ENCODE data around the gene GLI1. TPM values are rescaled to one million over a fixed set of nuclear protein-coding genes. Genes with fewer than 3 reads are reported as not detected.

GLI1 gene
- total and polyA plus RNA-seq, 4 donors, result 2.6 to 9.2 (median 7.0) TPM

- no peak within 1 kb of the TSS for H3K4me3 ChIP-seq (ENCODE audit: low read depth, low read length)
- H3K27ac ChIP-seq (ENCODE audit: low read depth, low read length), result no peak within 1 kb of the TSS
- peaks cover 21% of the 10 kb centered on the region for H3K4me1 ChIP-seq (ENCODE audit: control insufficient read depth, insufficient read depth, low read length)
- H3K36me3 ChIP-seq (ENCODE audit: control insufficient read depth, insufficient read depth, low read length), result no peaks in the 10 kb centered on the region
- no peak for DNase-seq (ENCODE audit: low read depth in 4 of 6, low spot score in 6 of 6)
- H3K27me3 ChIP-seq (ENCODE audit: control insufficient read depth, insufficient read depth, low read length), result peaks cover 54% of the 10 kb centered on the region
- 88% methylated on average over 3 of the region's 6 CpGs for WGBS (ENCODE audit: insufficient coverage)
- no peaks in the 10 kb centered on the region for H3K9me3 ChIP-seq (ENCODE audit: control insufficient read depth, insufficient read depth, low read length)
Observed at GRCh38 chr12:57479376-57480115, 20.0 kb downstream of the GLI1 start, which contains the start of gene ARHGAP9. Gene ARHGAP9 (minus strand): TSS chr12:57479866. CDS start chr12:57479406, 460 bp downstream.

DNA sequence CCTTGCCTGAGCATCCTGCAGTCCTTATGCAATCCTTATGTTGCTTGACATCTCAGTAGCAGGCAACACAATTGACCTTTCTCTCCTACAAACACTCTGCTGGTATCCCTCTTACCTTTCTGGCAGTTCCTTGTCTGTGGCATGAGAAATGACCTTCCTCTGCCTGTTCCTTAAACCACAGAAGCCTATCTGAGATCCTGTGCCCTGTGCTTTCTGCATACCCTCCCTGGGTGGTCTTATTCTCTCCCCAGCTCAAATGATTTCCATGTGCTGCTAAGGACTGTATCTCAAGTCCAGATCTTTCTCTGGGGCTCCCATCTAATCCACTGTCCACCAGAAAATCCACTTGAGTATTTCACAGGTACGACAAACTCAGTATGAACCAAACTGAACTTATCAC, 22.1 kb downstream of the GLI1 start:
- H3K9me3 ChIP-seq (ENCODE audit: control insufficient read depth, insufficient read depth, low read length), result no peaks in the 10 kb centered on the region
- H3K27me3 ChIP-seq (ENCODE audit: control insufficient read depth, insufficient read depth, low read length), result peaks cover 33% of the 10 kb centered on the region
- no CpG with 5 or more reads among the region's 1 CpG for WGBS (ENCODE audit: insufficient coverage)
- no peak overlapping the region for H3K4me3 ChIP-seq (ENCODE audit: low read depth, low read length)
- peaks cover under 1% of the 10 kb centered on the region for H3K4me1 ChIP-seq (ENCODE audit: control insufficient read depth, insufficient read depth, low read length)
- no peak overlapping the region for H3K27ac ChIP-seq (ENCODE audit: low read depth, low read length)
- DNase-seq (ENCODE audit: low read depth in 4 of 6, low spot score in 6 of 6), result no peak
- no peaks in the 10 kb centered on the region for H3K36me3 ChIP-seq (ENCODE audit: control insufficient read depth, insufficient read depth, low read length)

GRCh38 chr12:57483466-57483865, 23.9 kb downstream of the GLI1 start:
- no peak overlapping the region for H3K4me3 ChIP-seq (ENCODE audit: low read depth, low read length)
- 60% methylated on average over 4 of the region's 5 CpGs for WGBS (ENCODE audit: insufficient coverage)

GRCh38 chr12:57485695-57486094, 26.1 kb downstream of the GLI1 start:
- H3K9me3 ChIP-seq (ENCODE audit: control insufficient read depth, insufficient read depth, low read length), result no peaks in the 10 kb centered on the region
- no peak overlapping the region for H3K27ac ChIP-seq (ENCODE audit: low read depth, low read length)
- peaks cover 11% of the 10 kb centered on the region for H3K36me3 ChIP-seq (ENCODE audit: control insufficient read depth, insufficient read depth, low read length)
- H3K27me3 ChIP-seq (ENCODE audit: control insufficient read depth, insufficient read depth, low read length), result no peaks in the 10 kb centered on the region
- no peak for DNase-seq (ENCODE audit: low read depth in 4 of 6, low spot score in 6 of 6)
- no peak overlapping the region for H3K4me3 ChIP-seq (ENCODE audit: low read depth, low read length)
- peaks cover 16% of the 10 kb centered on the region for H3K4me1 ChIP-seq (ENCODE audit: control insufficient read depth, insufficient read depth, low read length)

More at GRCh38 chr12:57483466-57483865, 23.9 kb downstream of the GLI1 start:
- H3K36me3 ChIP-seq (ENCODE audit: control insufficient read depth, insufficient read depth, low read length), result peaks cover 4% of the 10 kb centered on the region
- H3K27me3 ChIP-seq (ENCODE audit: control insufficient read depth, insufficient read depth, low read length), result peaks cover 18% of the 10 kb centered on the region
- peaks cover 7% of the 10 kb centered on the region for H3K4me1 ChIP-seq (ENCODE audit: control insufficient read depth, insufficient read depth, low read length)
- no peaks in the 10 kb centered on the region for H3K9me3 ChIP-seq (ENCODE audit: control insufficient read depth, insufficient read depth, low read length)
- DNase-seq (ENCODE audit: low read depth in 4 of 6, low spot score in 6 of 6), result no peak
- no peak overlapping the region for H3K27ac ChIP-seq (ENCODE audit: low read depth, low read length)

GRCh38 chr12:57487055-57487596, 27.5 kb downstream of the GLI1 start:
- peak in 1 of 6 donors; percentile 25 for DNase-seq (ENCODE audit: low read depth in 4 of 6, low spot score in 6 of 6)
- H3K9me3 ChIP-seq (ENCODE audit: control insufficient read depth, insufficient read depth, low read length), result no peaks in the 10 kb centered on the region
- peak overlapping the region; percentile 15 for H3K27ac ChIP-seq (ENCODE audit: low read depth, low read length)
- peaks cover 16% of the 10 kb centered on the region for H3K4me1 ChIP-seq (ENCODE audit: control insufficient read depth, insufficient read depth, low read length)
- H3K27me3 ChIP-seq (ENCODE audit: control insufficient read depth, insufficient read depth, low read length), result no peaks in the 10 kb centered on the region
- peak overlapping the region; percentile 92 for H3K4me3 ChIP-seq (ENCODE audit: low read depth, low read length)
- peaks cover 16% of the 10 kb centered on the region for H3K36me3 ChIP-seq (ENCODE audit: control insufficient read depth, insufficient read depth, low read length)
- WGBS (ENCODE audit: insufficient coverage), result 90% methylated on average over 13 of the region's 27 CpGs

DNA sequence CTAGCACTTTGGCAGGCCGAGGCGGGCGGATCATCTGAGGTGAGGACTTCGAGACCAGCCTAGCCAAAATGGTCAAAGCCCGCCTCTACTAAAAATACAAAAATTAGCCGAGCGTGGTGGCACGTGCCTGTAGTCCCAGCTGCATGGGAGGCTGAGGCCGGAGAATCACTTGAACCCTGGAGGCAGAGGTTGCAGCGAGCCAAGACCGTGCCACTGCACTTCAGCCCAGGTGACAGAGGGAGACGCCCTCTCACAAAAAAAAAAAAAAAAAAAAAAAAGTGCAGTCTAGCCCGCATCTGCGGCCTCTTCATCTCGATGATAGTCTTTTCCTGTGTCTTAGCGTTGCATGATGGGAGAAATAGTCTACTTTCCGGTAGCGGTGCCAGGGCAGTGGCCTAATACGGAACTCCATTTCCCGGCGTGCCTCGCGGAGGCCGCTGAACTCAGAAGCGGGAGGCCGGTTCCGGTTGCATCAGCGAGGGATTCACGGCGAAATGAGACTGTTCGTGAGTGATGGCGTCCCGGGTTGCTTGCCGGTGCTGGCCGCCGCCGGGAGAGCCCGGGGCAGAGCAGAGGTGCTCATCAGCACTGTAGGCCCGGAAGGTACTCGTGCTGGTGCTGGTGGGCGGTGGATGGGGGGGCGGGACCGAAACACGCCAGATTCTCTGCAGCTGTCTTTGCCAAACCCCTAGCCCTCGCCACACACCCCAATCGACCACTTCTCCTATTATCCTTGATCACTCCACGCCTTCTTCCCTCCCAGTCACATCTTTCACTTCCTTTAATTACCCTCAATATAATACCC, 28.2 kb downstream of the GLI1 start, which contains the start of gene MARS1:
TSS of gene MARS1 (plus strand) at position 472 of the 805 bp plus-strand sequence. CDS start at position 495, 23 bp downstream.
- Histone ChIP-seq H3K4me1 (ENCODE audit: control insufficient read depth, insufficient read depth, low read length) (peaks cover 16% of the 10 kb centered on the region), H3K9me3 (ENCODE audit: control insufficient read depth, insufficient read depth, low read length) (no peaks in the 10 kb centered on the region), H3K27me3 (ENCODE audit: control insufficient read depth, insufficient read depth, low read length) (no peaks in the 10 kb centered on the region), H3K4me3 (ENCODE audit: low read depth, low read length) (peak within 1 kb of the TSS; percentile 92), H3K36me3 (ENCODE audit: control insufficient read depth, insufficient read depth, low read length) (peaks cover 21% of the 10 kb centered on the region), H3K27ac (ENCODE audit: low read depth, low read length) (peak within 1 kb of the TSS; percentile 69)
- WGBS (ENCODE audit: insufficient coverage), result under 1% methylated on average over 39 of the region's 47 CpGs
- peak; percentile 83 to 99 (median 94) for DNase-seq (ENCODE audit: low read depth in 4 of 6, low spot score in 6 of 6)

DNA sequence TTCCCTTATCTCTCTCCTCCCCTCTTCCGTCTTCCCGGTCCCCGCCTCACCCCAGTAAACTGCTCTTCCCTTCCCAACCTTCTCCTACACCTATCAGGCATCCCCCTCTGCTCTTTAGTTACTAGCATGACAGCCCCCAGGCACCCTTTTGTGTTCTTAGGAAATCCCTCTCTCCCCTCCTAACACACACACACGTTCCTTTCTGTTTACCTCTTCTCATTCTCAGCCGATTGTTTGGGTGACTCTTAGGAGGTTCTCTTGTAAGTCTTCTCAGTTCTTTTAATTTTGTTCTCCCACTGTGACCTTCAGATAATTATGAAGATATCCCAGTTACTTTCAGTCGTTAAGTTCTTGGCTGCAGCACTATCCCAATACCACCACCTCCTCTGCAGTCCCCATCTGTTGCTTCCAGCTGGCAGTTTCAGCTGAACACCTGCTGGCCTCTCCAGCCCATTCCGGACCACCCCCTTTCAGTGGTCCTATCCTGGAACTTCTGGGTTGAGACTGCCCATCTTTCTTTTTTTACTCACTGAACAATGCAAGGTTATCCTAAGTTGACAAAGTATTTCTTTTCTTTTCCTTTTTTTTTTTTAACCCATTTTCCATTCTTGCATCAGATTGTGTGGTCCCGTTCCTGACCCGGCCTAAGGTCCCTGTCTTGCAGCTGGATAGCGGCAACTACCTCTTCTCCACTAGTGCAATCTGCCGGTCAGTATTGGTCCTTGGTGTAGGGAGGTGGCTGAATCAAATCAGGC, 29.0 kb downstream of the GLI1 start:
- H3K4me1 ChIP-seq (ENCODE audit: control insufficient read depth, insufficient read depth, low read length), result peaks cover 16% of the 10 kb centered on the region
- H3K36me3 ChIP-seq (ENCODE audit: control insufficient read depth, insufficient read depth, low read length), result peaks cover 21% of the 10 kb centered on the region
- no peaks in the 10 kb centered on the region for H3K9me3 ChIP-seq (ENCODE audit: control insufficient read depth, insufficient read depth, low read length)
- peak overlapping the region; percentile 69 for H3K27ac ChIP-seq (ENCODE audit: low read depth, low read length)
- 0% methylated on average over 5 of the region's 11 CpGs for WGBS (ENCODE audit: insufficient coverage)
- peak overlapping the region; percentile 92 for H3K4me3 ChIP-seq (ENCODE audit: low read depth, low read length)
- H3K27me3 ChIP-seq (ENCODE audit: control insufficient read depth, insufficient read depth, low read length), result no peaks in the 10 kb centered on the region
- DNase-seq (ENCODE audit: low read depth in 4 of 6, low spot score in 6 of 6), result no peak

GRCh38 chr12:57489157-57489641, 29.6 kb downstream of the GLI1 start:
- peaks cover 21% of the 10 kb centered on the region for H3K36me3 ChIP-seq (ENCODE audit: control insufficient read depth, insufficient read depth, low read length)
- WGBS (ENCODE audit: insufficient coverage), result 98% methylated on average over 4 of the region's 5 CpGs

GRCh38 chr12:57490126-57490525, 30.5 kb downstream of the GLI1 start:
- Histone ChIP-seq H3K36me3 (ENCODE audit: control insufficient read depth, insufficient read depth, low read length) (peaks cover 24% of the 10 kb centered on the region), H3K9me3 (ENCODE audit: control insufficient read depth, insufficient read depth, low read length) (no peaks in the 10 kb centered on the region), H3K4me3 (ENCODE audit: low read depth, low read length) (no peak overlapping the region), H3K27me3 (ENCODE audit: control insufficient read depth, insufficient read depth, low read length) (no peaks in the 10 kb centered on the region), H3K27ac (ENCODE audit: low read depth, low read length) (no peak overlapping the region), H3K4me1 (ENCODE audit: control insufficient read depth, insufficient read depth, low read length) (peaks cover 16% of the 10 kb centered on the region)
- 100% methylated on average over 3 of the region's 4 CpGs for WGBS (ENCODE audit: insufficient coverage)
- DNase-seq (ENCODE audit: low read depth in 4 of 6, low spot score in 6 of 6), result no peak

More at GRCh38 chr12:57489157-57489641, 29.6 kb downstream of the GLI1 start:
- Histone ChIP-seq H3K4me3 (ENCODE audit: low read depth, low read length) (peak overlapping the region; percentile 92), H3K4me1 (ENCODE audit: control insufficient read depth, insufficient read depth, low read length) (peaks cover 16% of the 10 kb centered on the region), H3K27me3 (ENCODE audit: control insufficient read depth, insufficient read depth, low read length) (no peaks in the 10 kb centered on the region), H3K27ac (ENCODE audit: low read depth, low read length) (no peak overlapping the region), H3K9me3 (ENCODE audit: control insufficient read depth, insufficient read depth, low read length) (no peaks in the 10 kb centered on the region)
- DNase-seq (ENCODE audit: low read depth in 4 of 6, low spot score in 6 of 6), result no peak
